NCI-H748 treated with DMSO at 0.1 percent for 48 hours (cell line): ENCODE results near the gene TP53BP2.
"Not testable (repeated sequence)": the region's sequence is repeated elsewhere in the genome, so short reads cannot be mapped to it uniquely, and the experiment has no call there.

Experiments used
- DNase-seq: peaks from one replicate; lab custom pipeline; 2025; lab: John Stamatoyannopoulos, UW

Gene TP53BP2

GRCh38 chr1:223845810-223846682 is at the start of gene TP53BP2:
Gene TP53BP2 (minus strand): TSS chr1:223845947. CDS start chr1:223845680, 267 bp downstream.
- DNase-seq, result peak; percentile 52

GRCh38 chr1:223890494-223890893 is 44.7 kb upstream of the TP53BP2 start:
- not testable (repeated sequence) for DNase-seq

GRCh38 chr1:223889319-223889718 is 43.6 kb upstream of the TP53BP2 start:
- DNase-seq, result not testable (repeated sequence)

- no peak for DNase-seq
Observed at GRCh38 chr1:223887747-223888418, 42.1 kb upstream of the TP53BP2 start.

GRCh38 chr1:223886516-223886921 is 40.8 kb upstream of the TP53BP2 start:
- peak; percentile 1 for DNase-seq

- no peak for DNase-seq
Observed at GRCh38 chr1:223885614-223886013, 39.9 kb upstream of the TP53BP2 start.

- DNase-seq, result no peak
Observed at GRCh38 chr1:223878598-223879325, 33.0 kb upstream of the TP53BP2 start.

GRCh38 chr1:223877804-223878203 is 32.1 kb upstream of the TP53BP2 start:
- no peak for DNase-seq

- DNase-seq, result no peak
Observed at GRCh38 chr1:223876590-223876989, 30.8 kb upstream of the TP53BP2 start.

GRCh38 chr1:223873044-223873443 is 27.3 kb upstream of the TP53BP2 start:
- DNase-seq, result no peak

GRCh38 chr1:223872308-223872901 is 26.7 kb upstream of the TP53BP2 start:
- no peak for DNase-seq

GRCh38 chr1:223870617-223871574 is 25.1 kb upstream of the TP53BP2 start:
- DNase-seq, result no peak

GRCh38 chr1:223864599-223865368 is 19.0 kb upstream of the TP53BP2 start:
- DNase-seq, result not testable (repeated sequence)

- no peak for DNase-seq
Observed at GRCh38 chr1:223864084-223864483, 18.3 kb upstream of the TP53BP2 start.

- no peak for DNase-seq
Observed at GRCh38 chr1:223861904-223862303, 16.2 kb upstream of the TP53BP2 start.

- DNase-seq, result no peak
Observed at GRCh38 chr1:223860051-223860622, 14.4 kb upstream of the TP53BP2 start.

- no peak for DNase-seq
Observed at GRCh38 chr1:223859058-223859457, 13.3 kb upstream of the TP53BP2 start.

- DNase-seq, result no peak
Observed at GRCh38 chr1:223856386-223856785, 10.6 kb upstream of the TP53BP2 start.

GRCh38 chr1:223853748-223854147 is 8.0 kb upstream of the TP53BP2 start:
- DNase-seq, result no peak

GRCh38 chr1:223853275-223853674 is 7.5 kb upstream of the TP53BP2 start:
- DNase-seq, result no peak
